ENCODE data around the gene COL8A1. TPM values are rescaled to one million over a fixed set of nuclear protein-coding genes. Genes with fewer than 3 reads are reported as not detected.

COL8A1 gene
- total and polyA plus RNA-seq, 11 donors, result 4.9 to 39.2 (median 21.1) TPM

DNA sequence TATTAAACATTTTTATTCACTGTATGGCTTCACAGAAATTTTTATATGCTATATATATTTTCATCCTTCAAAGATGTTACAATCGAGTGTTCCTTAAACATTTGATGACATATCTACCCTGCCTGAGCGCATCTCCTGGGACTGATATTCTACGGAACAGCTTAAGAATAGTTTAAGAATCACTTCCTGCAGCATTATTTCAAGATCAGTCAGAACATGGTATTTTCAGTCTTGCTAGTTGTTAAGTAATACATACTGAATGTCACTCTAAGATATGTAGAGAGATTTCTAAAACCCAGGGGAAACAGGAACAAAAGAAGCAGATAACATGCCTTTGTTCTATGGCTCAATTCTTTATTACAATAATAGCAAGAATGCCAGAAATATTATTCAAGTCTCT lies 8.7 kb downstream of the COL8A1 start:
- TF ChIP-seq POLR2A (IDR thresholded peaks at IDR 0.05), result no peak
- TF ChIP-seq, protein P1, sequence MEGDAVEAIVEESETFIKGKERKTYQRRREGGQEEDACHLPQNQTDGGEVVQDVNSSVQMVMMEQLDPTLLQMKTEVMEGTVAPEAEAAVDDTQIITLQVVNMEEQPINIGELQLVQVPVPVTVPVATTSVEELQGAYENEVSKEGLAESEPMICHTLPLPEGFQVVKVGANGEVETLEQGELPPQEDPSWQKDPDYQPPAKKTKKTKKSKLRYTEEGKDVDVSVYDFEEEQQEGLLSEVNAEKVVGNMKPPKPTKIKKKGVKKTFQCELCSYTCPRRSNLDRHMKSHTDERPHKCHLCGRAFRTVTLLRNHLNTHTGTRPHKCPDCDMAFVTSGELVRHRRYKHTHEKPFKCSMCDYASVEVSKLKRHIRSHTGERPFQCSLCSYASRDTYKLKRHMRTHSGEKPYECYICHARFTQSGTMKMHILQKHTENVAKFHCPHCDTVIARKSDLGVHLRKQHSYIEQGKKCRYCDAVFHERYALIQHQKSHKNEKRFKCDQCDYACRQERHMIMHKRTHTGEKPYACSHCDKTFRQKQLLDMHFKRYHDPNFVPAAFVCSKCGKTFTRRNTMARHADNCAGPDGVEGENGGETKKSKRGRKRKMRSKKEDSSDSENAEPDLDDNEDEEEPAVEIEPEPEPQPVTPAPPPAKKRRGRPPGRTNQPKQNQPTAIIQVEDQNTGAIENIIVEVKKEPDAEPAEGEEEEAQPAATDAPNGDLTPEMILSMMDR (IDR thresholded peaks at IDR 0.05), result no peak
- Histone ChIP-seq H3K27me3 (peaks cover 0 to 4% (median 0%) of the 10 kb centered on the region in 9 donors), H3K4me3 (no peak overlapping the region), H3K27ac (peak overlapping the region; percentile 0 to 74 (median 42)), H3K9me3 (no peaks in the 10 kb centered on the region), H3K4me1 (peaks cover 0 to 52% (median 10%) of the 10 kb centered on the region in 12 donors), H3K36me3 (no peaks in the 10 kb centered on the region)
- 49 to 70% (median 60%) methylated on average over 3 of the region's 3 CpGs for WGBS, 4 donors
- ATAC-seq (peak in 1 of 4 donors; percentile 21), DNase-seq (no peak)
- intact Hi-C loops (cut with DNase I), result loop anchor here in 6 of 10 donors (5.0 to 10.0 kb wide), 4 partner anchors 40 to 108 kb away; no protein-coding TSS in a partner anchor

DNA sequence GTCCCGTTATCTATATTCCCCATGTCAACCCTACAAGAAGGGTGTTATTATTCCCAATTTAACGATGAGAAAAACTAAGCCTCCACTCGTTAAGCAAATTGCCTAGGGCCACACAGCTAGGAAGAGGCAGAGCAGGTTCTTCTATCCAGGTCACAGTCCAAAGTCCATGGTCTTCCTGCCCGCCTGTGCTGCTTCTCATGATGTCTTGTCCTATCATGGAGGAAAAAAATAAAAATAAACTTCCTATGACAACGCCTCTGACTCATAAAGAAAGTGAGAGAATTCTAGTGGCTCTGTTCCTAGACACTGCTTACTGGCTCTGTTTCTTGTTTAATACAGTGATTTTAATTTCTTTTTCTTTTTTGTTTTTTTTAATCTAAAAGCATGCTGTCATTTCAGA lies 9.7 kb downstream of the COL8A1 start:
- Histone ChIP-seq H3K9me3 (no peaks in the 10 kb centered on the region), H3K4me1 (peaks cover 0 to 56% (median 10%) of the 10 kb centered on the region in 12 donors), H3K27ac (peak overlapping the region; percentile 23 to 74 (median 45)), H3K4me3 (peak overlapping the region in 1 of 12 donors; percentile 6), H3K27me3 (peaks cover 0 to 4% (median 0%) of the 10 kb centered on the region in 9 donors), H3K36me3 (no peaks in the 10 kb centered on the region)
- WGBS, 4 donors, result 47 to 56% (median 53%) methylated on average over 5 of the region's 5 CpGs
- intact Hi-C loops (cut with DNase I), result loop anchor here in 6 of 10 donors (5.0 to 10.0 kb wide), 4 partner anchors 39 to 107 kb away; no protein-coding TSS in a partner anchor
- DNase-seq (no peak), ATAC-seq (peak; percentile 37 to 70 (median 64))
- TF ChIP-seq, protein P1 (IDR thresholded peaks at IDR 0.05), result no peak
- no peak for TF ChIP-seq POLR2A (IDR thresholded peaks at IDR 0.05)

DNA sequence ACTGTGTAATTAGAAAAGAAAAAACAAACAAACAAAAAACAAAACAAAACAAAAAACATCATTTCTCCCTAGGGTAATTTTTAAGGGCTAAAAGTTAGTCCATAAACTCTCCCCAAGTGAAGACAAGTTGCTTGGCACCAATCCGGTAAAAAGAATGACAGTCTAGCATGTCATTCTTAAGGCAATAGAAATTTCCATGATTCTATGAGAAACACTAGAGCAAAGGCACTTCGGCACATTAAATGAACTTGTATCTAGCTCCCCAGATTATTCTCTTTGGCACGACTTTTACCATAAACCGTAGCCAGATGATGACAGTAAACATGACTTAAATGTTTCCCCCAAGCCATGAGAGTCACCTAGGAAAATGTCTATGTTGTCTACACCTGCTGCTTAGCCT lies 10.1 kb downstream of the COL8A1 start:
- DNase-seq (no peak), ATAC-seq (no peak)
- Histone ChIP-seq H3K9me3 (no peaks in the 10 kb centered on the region), H3K27me3 (peaks cover 0 to 4% (median 0%) of the 10 kb centered on the region in 9 donors), H3K4me1 (peaks cover 0 to 58% (median 10%) of the 10 kb centered on the region in 12 donors), H3K36me3 (no peaks in the 10 kb centered on the region), H3K27ac (peak overlapping the region in 10 of 12 donors; percentile 13 to 74 (median 57)), H3K4me3 (peak overlapping the region in 1 of 12 donors; percentile 6)
- no peak for TF ChIP-seq POLR2A (IDR thresholded peaks at IDR 0.05)
- TF ChIP-seq, protein P1 (IDR thresholded peaks at IDR 0.05), result no peak
- intact Hi-C loops (cut with DNase I), result loop anchor here in 6 of 10 donors (5.0 to 10.0 kb wide), 4 partner anchors 39 to 106 kb away; no protein-coding TSS in a partner anchor
- WGBS, 4 donors, result 67 to 72% (median 70%) methylated on average over 4 of the region's 4 CpGs

DNA sequence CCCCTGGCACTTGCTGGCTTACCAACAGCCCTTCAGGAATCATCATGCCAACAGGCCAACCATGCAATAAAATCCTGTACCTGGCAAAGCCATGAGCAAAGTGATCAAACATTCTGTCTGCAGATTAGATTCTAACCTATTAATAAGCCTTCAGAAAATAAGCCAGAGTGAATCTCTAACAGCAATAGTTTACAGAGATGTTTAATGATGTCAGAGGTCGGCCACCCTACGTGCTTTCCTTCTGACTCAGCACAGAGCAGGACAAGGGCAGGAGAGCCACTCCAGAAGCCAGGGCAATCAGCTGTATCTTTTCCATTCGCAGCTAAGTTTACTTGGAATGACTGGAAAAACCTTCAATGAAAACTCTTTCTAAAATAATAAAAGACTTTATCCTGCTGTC lies 13.1 kb downstream of the COL8A1 start:
- intact Hi-C loops (cut with DNase I), result no loop called here
- no peak for TF ChIP-seq POLR2A (IDR thresholded peaks at IDR 0.05)
- TF ChIP-seq, protein P1 (IDR thresholded peaks at IDR 0.05), result no peak
- DNase-seq, result peak in 1 of 5 donors; percentile 14
- peak in 3 of 4 donors; percentile 66 to 75 (median 67) for ATAC-seq
- H3K36me3 ChIP-seq, result no peaks in the 10 kb centered on the region
- H3K9me3 ChIP-seq, result no peaks in the 10 kb centered on the region
- 33 to 48% (median 41%) methylated on average over 3 of the region's 3 CpGs for WGBS, 4 donors
- no peak overlapping the region for H3K4me3 ChIP-seq
- H3K27ac ChIP-seq, result peak overlapping the region in 5 of 12 donors; percentile 3 to 32 (median 22)
- peaks cover 0 to 4% (median 0%) of the 10 kb centered on the region in 9 donors for H3K27me3 ChIP-seq
- peaks cover 0 to 54% (median 10%) of the 10 kb centered on the region in 12 donors for H3K4me1 ChIP-seq
